NB4 (cell line): ENCODE results near the gene EMP2.

Source experiments
- CTCF ChIP-seq: IDR thresholded peaks from one replicate; pipeline ENCODE4 v1.5.1; 2012; ENCODE audit warnings: low read depth, low read length
- POLR2A ChIP-seq: IDR thresholded peaks from 2 replicates; pipeline ENCODE4 v1.6.1; 2011; ENCODE audit warnings: mild to moderate bottlenecking; ENCODE audit not compliant: insufficient read length; ENCODE audit errors: extremely low read depth

GRCh38 chr16:10619271-10619849 is 39.0 kb upstream of the EMP2 start:
- TF ChIP-seq CTCF (no peak), POLR2A (no peak)
